ENCODE results near the gene TXNIP. TPM values are rescaled to one million over a fixed set of nuclear protein-coding genes. Genes with fewer than 3 reads are reported as not detected.
A peak's percentile ranks its signal among the peaks of the same experiment; 100 is the strongest.

The TXNIP gene, protein sequence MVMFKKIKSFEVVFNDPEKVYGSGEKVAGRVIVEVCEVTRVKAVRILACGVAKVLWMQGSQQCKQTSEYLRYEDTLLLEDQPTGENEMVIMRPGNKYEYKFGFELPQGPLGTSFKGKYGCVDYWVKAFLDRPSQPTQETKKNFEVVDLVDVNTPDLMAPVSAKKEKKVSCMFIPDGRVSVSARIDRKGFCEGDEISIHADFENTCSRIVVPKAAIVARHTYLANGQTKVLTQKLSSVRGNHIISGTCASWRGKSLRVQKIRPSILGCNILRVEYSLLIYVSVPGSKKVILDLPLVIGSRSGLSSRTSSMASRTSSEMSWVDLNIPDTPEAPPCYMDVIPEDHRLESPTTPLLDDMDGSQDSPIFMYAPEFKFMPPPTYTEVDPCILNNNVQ
- 14.7 and 19.0 TPM in 2 replicates for total RNA-seq

DNA sequence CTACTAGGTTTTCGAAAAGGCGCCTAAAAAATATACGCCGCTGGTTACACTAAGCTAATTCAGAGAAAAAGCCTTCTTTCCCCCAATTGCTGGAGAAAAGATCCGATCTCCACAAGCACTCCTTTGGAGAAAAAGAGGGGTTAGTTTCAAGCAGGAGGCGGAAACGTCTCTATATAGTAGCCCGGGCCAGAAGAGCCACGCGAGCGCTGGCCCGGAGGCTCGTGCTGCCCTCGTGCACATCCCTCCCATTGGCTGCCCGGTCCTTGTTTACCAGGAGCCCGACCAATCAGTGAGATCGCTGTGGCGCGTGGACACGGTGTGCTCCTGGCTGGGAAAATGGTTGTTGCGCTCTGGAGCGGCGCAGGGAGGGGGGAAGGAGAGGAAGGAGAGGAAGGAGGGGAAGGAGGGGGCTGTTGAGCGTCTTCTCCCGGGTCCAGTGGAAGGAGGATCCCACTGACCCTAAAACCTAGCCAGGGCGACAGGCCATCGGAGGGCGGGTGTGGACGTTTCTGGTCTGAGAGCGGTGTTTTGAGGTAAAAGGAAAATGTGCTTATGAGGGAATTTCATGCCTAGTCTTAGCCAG is at the start of gene TXNIP:
TSS of gene TXNIP (minus strand) at position 147 of the 583 bp plus-strand sequence. CDS start 313 bp downstream, outside the sequence.
- DNase-seq (ENCODE audit: low read depth): peak; percentile 95
- H3K36me3 ChIP-seq (ENCODE audit: control insufficient read depth, insufficient read depth, low read length): peaks cover 9% of the 10 kb centered on the region
- H3K27me3 ChIP-seq (ENCODE audit: control insufficient read depth, insufficient read depth, low read length): no peaks in the 10 kb centered on the region
- TF ChIP-seq, protein P1, sequence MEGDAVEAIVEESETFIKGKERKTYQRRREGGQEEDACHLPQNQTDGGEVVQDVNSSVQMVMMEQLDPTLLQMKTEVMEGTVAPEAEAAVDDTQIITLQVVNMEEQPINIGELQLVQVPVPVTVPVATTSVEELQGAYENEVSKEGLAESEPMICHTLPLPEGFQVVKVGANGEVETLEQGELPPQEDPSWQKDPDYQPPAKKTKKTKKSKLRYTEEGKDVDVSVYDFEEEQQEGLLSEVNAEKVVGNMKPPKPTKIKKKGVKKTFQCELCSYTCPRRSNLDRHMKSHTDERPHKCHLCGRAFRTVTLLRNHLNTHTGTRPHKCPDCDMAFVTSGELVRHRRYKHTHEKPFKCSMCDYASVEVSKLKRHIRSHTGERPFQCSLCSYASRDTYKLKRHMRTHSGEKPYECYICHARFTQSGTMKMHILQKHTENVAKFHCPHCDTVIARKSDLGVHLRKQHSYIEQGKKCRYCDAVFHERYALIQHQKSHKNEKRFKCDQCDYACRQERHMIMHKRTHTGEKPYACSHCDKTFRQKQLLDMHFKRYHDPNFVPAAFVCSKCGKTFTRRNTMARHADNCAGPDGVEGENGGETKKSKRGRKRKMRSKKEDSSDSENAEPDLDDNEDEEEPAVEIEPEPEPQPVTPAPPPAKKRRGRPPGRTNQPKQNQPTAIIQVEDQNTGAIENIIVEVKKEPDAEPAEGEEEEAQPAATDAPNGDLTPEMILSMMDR (IDR thresholded peaks at IDR 0.05; ENCODE audit: insufficient read depth, low read length, poor library complexity, severe bottlenecking): no peak
- peak within 1 kb of the TSS; percentile 95 for H3K4me3 ChIP-seq (ENCODE audit: low read depth, low read length)

DNA sequence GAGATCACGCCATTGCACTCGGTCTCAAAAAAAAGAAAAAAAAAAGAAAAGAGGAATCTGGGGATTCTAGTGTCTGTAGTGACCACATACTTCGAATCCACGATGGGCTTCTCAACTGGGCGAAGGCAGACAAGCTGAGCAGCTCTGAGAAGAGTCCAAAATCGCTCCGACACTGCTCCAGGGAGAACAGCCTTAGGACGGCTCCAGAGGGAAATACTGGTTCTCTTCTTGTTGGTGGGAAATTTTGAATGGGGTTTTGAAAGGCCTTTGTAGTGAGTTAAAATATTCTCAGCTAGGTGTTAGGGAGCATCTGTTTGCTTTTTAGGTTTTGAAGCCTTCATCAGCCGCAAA is 43.4 kb upstream of the TXNIP start:
- TF ChIP-seq, protein P1 (IDR thresholded peaks at IDR 0.05; ENCODE audit: insufficient read depth, low read length, poor library complexity, severe bottlenecking): no peak

DNA sequence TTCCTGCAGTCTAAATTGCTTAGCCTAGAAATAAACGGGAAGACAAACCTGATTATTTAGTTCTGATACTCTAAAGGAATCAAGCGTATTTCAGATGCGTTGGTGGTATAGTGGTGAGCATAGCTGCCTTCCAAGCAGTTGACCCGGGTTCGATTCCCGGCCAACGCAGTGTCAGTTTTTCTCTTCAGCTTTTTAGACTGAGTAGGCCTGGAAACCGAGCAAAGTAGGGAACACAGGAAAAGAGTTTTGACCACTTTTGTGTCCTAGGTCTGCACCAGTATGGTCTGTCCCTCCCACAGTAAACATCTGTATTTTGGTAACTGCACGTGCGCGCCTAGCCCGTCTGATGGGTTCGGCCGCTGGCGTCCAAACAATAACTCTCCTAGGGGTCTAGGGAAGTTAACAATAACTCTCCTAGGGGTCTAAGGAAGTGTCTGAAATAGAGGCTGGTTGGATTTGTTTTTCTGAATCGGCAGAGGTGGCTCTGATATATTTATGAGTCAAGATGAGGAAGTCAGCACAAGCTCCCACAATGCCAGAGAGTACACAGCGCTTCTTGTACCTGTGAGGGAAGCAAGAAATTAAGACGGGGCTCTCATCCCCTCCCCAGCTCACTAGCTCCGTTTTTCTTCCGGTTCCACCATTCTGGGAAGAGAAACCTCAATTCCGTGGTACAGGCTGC is 40.7 kb upstream of the TXNIP start:
- no peak for DNase-seq (ENCODE audit: low read depth)
- TF ChIP-seq, protein P1 (IDR thresholded peaks at IDR 0.05; ENCODE audit: insufficient read depth, low read length, poor library complexity, severe bottlenecking): no peak
- Histone ChIP-seq H3K27me3 (ENCODE audit: control insufficient read depth, insufficient read depth, low read length) (no peaks in the 10 kb centered on the region), H3K36me3 (ENCODE audit: control insufficient read depth, insufficient read depth, low read length) (no peaks in the 10 kb centered on the region), H3K4me3 (ENCODE audit: low read depth, low read length) (peak overlapping the region; percentile 66)

More for the DNA sequence above, 43.4 kb upstream of the TXNIP start:
- H3K27me3 ChIP-seq (ENCODE audit: control insufficient read depth, insufficient read depth, low read length): no peaks in the 10 kb centered on the region
- no peak for DNase-seq (ENCODE audit: low read depth)
- no peak overlapping the region for H3K4me3 ChIP-seq (ENCODE audit: low read depth, low read length)
- H3K36me3 ChIP-seq (ENCODE audit: control insufficient read depth, insufficient read depth, low read length): no peaks in the 10 kb centered on the region

DNA sequence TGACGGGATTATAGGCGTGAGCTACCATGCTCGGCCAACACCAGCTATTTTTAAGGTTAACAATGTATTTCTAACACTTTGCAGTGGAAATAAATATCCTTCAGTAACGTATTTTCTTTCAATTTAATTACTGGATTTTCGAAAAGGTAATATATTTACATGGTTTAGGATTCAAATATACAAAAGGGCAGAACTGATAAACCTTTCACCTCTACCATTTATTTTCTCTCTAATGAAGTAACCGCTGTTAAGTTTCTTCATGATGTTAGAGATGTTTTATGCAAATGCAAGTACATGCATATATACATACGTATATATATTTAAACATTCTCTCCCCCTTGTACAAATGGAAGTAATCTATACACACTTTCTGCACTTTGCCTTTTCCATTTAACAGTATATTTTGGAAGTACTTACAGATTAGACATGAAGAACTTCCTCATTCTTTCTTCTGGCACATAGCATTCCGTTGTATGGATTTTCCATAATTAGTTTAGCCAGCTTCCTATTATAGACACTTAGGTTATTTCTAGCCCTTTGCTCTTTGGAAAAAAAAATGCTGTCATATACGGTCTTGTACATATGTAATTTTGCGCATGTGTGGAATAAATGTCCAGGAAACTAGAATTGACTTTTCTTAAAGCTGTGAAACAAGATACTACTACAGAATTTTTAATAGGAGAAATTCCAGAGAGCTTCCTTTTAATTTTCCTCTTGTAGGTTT is 40.0 kb upstream of the TXNIP start:
- peak overlapping the region; percentile 47 for H3K4me3 ChIP-seq (ENCODE audit: low read depth, low read length)
- H3K36me3 ChIP-seq (ENCODE audit: control insufficient read depth, insufficient read depth, low read length): no peaks in the 10 kb centered on the region
- TF ChIP-seq, protein P1 (IDR thresholded peaks at IDR 0.05; ENCODE audit: insufficient read depth, low read length, poor library complexity, severe bottlenecking): no peak
- DNase-seq (ENCODE audit: low read depth): no peak
- no peaks in the 10 kb centered on the region for H3K27me3 ChIP-seq (ENCODE audit: control insufficient read depth, insufficient read depth, low read length)

DNA sequence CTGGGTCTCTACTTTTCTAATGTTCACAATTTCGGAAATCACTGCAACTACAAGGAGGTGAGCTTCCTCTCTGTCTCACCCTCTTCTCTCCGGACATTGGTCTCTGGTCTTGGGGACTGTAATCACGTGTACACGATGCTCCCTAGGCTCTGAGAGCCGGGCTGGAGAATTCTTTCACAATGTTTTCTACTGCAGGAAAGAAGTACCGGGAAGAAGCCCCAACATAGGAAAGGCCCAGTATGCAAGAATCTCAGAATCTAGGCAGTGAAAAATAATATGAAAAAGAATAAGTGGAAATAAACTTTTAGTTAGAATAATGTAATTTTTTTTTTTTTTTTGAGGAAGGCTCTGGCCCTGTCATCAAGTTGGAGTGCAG is 38.7 kb upstream of the TXNIP start:
- no peak for DNase-seq (ENCODE audit: low read depth)
- H3K27me3 ChIP-seq (ENCODE audit: control insufficient read depth, insufficient read depth, low read length): no peaks in the 10 kb centered on the region
- TF ChIP-seq, protein P1 (IDR thresholded peaks at IDR 0.05; ENCODE audit: insufficient read depth, low read length, poor library complexity, severe bottlenecking): no peak
- H3K36me3 ChIP-seq (ENCODE audit: control insufficient read depth, insufficient read depth, low read length): no peaks in the 10 kb centered on the region
- peak overlapping the region; percentile 29 for H3K4me3 ChIP-seq (ENCODE audit: low read depth, low read length)
